Immature natural killer cell (primary cell): Measurements from ENCODE around the gene LRRC45. TPM values are rescaled to one million over a fixed set of nuclear protein-coding genes. Genes with fewer than 3 reads are reported as not detected.
A peak's percentile ranks its signal among the peaks of the same experiment; 100 is the strongest.

Source experiments
- DNase-seq, 3 donors: peaks; one replicate each; pipeline ENCODE4 v3.0.0; 2022; ENCODE audit warnings: mixed read lengths in 1 of 3
- H3K27ac Mint-ChIP-seq, 6 donors: one replicate each; pipeline ENCODE4 v1.8.0; 2020; ENCODE audit warnings: mixed read lengths in 6 of 6, mild to moderate bottlenecking in 5 of 6, inconsistent platforms in 4 of 6, moderate library complexity in 3 of 6
- H3K27me3 Mint-ChIP-seq, 3 donors: one replicate each; pipeline ENCODE4 v1.8.0; 2020 to 2021; ENCODE audit warnings: low read depth in 3 of 3, mild to moderate bottlenecking in 3 of 3, mixed read lengths in 3 of 3, moderate library complexity in 3 of 3, inconsistent platforms in 1 of 3
- H3K36me3 Mint-ChIP-seq, 3 donors: one replicate each; pipeline ENCODE4 v1.8.0; 2020; ENCODE audit warnings: mixed read lengths in 3 of 3, inconsistent platforms in 2 of 3, mild to moderate bottlenecking in 2 of 3
- H3K4me1 Mint-ChIP-seq, 2 donors: one replicate each; pipeline ENCODE4 v1.8.0; 2020; ENCODE audit warnings: inconsistent platforms in 2 of 2, mild to moderate bottlenecking in 2 of 2, mixed read lengths in 2 of 2, moderate library complexity in 1 of 2
- H3K4me3 Mint-ChIP-seq, 5 donors: one replicate each; pipeline ENCODE4 v1.8.0; 2020; ENCODE audit warnings: mild to moderate bottlenecking in 5 of 5, mixed read lengths in 5 of 5, inconsistent platforms in 3 of 5, moderate library complexity in 3 of 5
- H3K9me3 Mint-ChIP-seq, 6 donors: one replicate each; pipeline ENCODE4 v1.8.0; 2020; ENCODE audit warnings: mild to moderate bottlenecking in 6 of 6, mixed read lengths in 6 of 6, inconsistent platforms in 4 of 6, moderate library complexity in 3 of 6
- polyA plus RNA-seq, 3 donors: library from polyadenylated mRNA; unstranded; fragments of 300-500 nt; fragmentation: Illumina TruSeq; gene quantifications; one replicate each; pipeline ENCODE4 v1.2.3, GENCODE V29; 2021

The LRRC45 gene
- polyA plus RNA-seq, 3 donors from 2014 or later = 4.7 to 9.9 (median 5.2) TPM

- Mint-ChIP-seq H3K27me3 (peaks cover 0 to 2% (median 0%) of the 10 kb centered on the region in 3 donors), H3K27ac (no peak overlapping the region), H3K36me3 (no peaks in the 10 kb centered on the region), H3K9me3 (no peaks in the 10 kb centered on the region), H3K4me1 (peaks cover 7 to 18% of the 10 kb centered on the region in 2 donors), H3K4me3 (peak overlapping the region in 2 of 5 donors; percentile 15 to 44)
- no peak for DNase-seq
Measured at GRCh38 chr17:82054351-82055022, 31.4 kb downstream of the LRRC45 start.

- Mint-ChIP-seq H3K4me3 (peak overlapping the region in 3 of 5 donors; percentile 15 to 46 (median 38)), H3K27ac (no peak overlapping the region)
Measured at GRCh38 chr17:82055023-82055964, 32.2 kb downstream of the LRRC45 start.

GRCh38 chr17:82055965-82056728, 33.0 kb downstream of the LRRC45 start:
- Mint-ChIP-seq H3K27ac (no peak overlapping the region), H3K27me3 (peaks cover 0 to 2% (median 0%) of the 10 kb centered on the region in 3 donors), H3K9me3 (no peaks in the 10 kb centered on the region), H3K4me1 (peaks cover 0 to 10% of the 10 kb centered on the region in 2 donors), H3K4me3 (no peak overlapping the region), H3K36me3 (no peaks in the 10 kb centered on the region)
- no peak for DNase-seq

More at GRCh38 chr17:82055023-82055964, 32.2 kb downstream of the LRRC45 start:
- peaks cover 7 to 17% of the 10 kb centered on the region in 2 donors for H3K4me1 Mint-ChIP-seq
- H3K27me3 Mint-ChIP-seq = peaks cover 0 to 2% (median 0%) of the 10 kb centered on the region in 3 donors
- no peak for DNase-seq
- H3K9me3 Mint-ChIP-seq = no peaks in the 10 kb centered on the region
- no peaks in the 10 kb centered on the region for H3K36me3 Mint-ChIP-seq

GRCh38 chr17:82056729-82057621, 33.9 kb downstream of the LRRC45 start:
- peaks cover 0 to 10% of the 10 kb centered on the region in 2 donors for H3K4me1 Mint-ChIP-seq
- peaks cover 0 to 2% (median 0%) of the 10 kb centered on the region in 3 donors for H3K27me3 Mint-ChIP-seq
- no peaks in the 10 kb centered on the region for H3K9me3 Mint-ChIP-seq
- H3K4me3 Mint-ChIP-seq = no peak overlapping the region
- no peaks in the 10 kb centered on the region for H3K36me3 Mint-ChIP-seq
- H3K27ac Mint-ChIP-seq = no peak overlapping the region
- no peak for DNase-seq

GRCh38 chr17:82058230-82058854, 35.2 kb downstream of the LRRC45 start:
- H3K9me3 Mint-ChIP-seq = no peaks in the 10 kb centered on the region
- peaks cover 0 to 2% of the 10 kb centered on the region in 2 donors for H3K4me1 Mint-ChIP-seq
- no peaks in the 10 kb centered on the region for H3K36me3 Mint-ChIP-seq
- DNase-seq = no peak
- no peak overlapping the region for H3K27ac Mint-ChIP-seq
- no peaks in the 10 kb centered on the region for H3K27me3 Mint-ChIP-seq
- no peak overlapping the region for H3K4me3 Mint-ChIP-seq

- H3K9me3 Mint-ChIP-seq = no peaks in the 10 kb centered on the region
- H3K4me3 Mint-ChIP-seq = no peak overlapping the region
- H3K36me3 Mint-ChIP-seq = no peaks in the 10 kb centered on the region
- H3K4me1 Mint-ChIP-seq = no peaks in the 10 kb centered on the region
- no peak overlapping the region for H3K27ac Mint-ChIP-seq
- no peaks in the 10 kb centered on the region for H3K27me3 Mint-ChIP-seq
- no peak for DNase-seq
Measured at GRCh38 chr17:82058855-82059249, 35.7 kb downstream of the LRRC45 start.

- no peaks in the 10 kb centered on the region for H3K36me3 Mint-ChIP-seq
- H3K4me1 Mint-ChIP-seq = peaks cover 0 to 5% of the 10 kb centered on the region in 2 donors
- H3K9me3 Mint-ChIP-seq = no peaks in the 10 kb centered on the region
- DNase-seq = no peak
- H3K27me3 Mint-ChIP-seq = peaks cover 0 to 2% (median 0%) of the 10 kb centered on the region in 3 donors
- H3K27ac Mint-ChIP-seq = peak overlapping the region in 1 of 6 donors; percentile 34
- no peak overlapping the region for H3K4me3 Mint-ChIP-seq
Measured at GRCh38 chr17:82059272-82060000, 36.3 kb downstream of the LRRC45 start.

GRCh38 chr17:82060001-82060380, 36.9 kb downstream of the LRRC45 start:
- Mint-ChIP-seq H3K4me3 (no peak overlapping the region), H3K27ac (no peak overlapping the region), H3K36me3 (no peaks in the 10 kb centered on the region), H3K27me3 (peaks cover 0 to 2% (median 1%) of the 10 kb centered on the region in 3 donors), H3K9me3 (no peaks in the 10 kb centered on the region), H3K4me1 (peaks cover 0 to 7% of the 10 kb centered on the region in 2 donors)
- DNase-seq = no peak

- no peak overlapping the region for H3K4me3 Mint-ChIP-seq
- H3K9me3 Mint-ChIP-seq = no peaks in the 10 kb centered on the region
- H3K27ac Mint-ChIP-seq = no peak overlapping the region
- peaks cover 0 to 2% (median 1%) of the 10 kb centered on the region in 3 donors for H3K27me3 Mint-ChIP-seq
- peaks cover 0 to 7% of the 10 kb centered on the region in 2 donors for H3K4me1 Mint-ChIP-seq
- no peaks in the 10 kb centered on the region for H3K36me3 Mint-ChIP-seq
- no peak for DNase-seq
Measured at GRCh38 chr17:82060614-82061013, 37.5 kb downstream of the LRRC45 start.

- Mint-ChIP-seq H3K36me3 (no peaks in the 10 kb centered on the region), H3K27ac (no peak overlapping the region), H3K27me3 (peaks cover 3 to 5% (median 5%) of the 10 kb centered on the region in 3 donors), H3K9me3 (no peaks in the 10 kb centered on the region), H3K4me1 (peaks cover 3 to 11% of the 10 kb centered on the region in 2 donors), H3K4me3 (no peak overlapping the region)
- DNase-seq = no peak
Measured at GRCh38 chr17:82061047-82061925, 38.2 kb downstream of the LRRC45 start.
